ENCODE data around the gene TMPRSS2. TPM values are rescaled to one million over a fixed set of nuclear protein-coding genes. Genes with fewer than 3 reads are reported as not detected.

TMPRSS2 gene
- not detected for total RNA-seq

- ChIA-PET POLR2A (no interaction called here), CTCF (no interaction called here)
Observed at GRCh38 chr21:41507521-41508414, at the start of gene TMPRSS2. TMPRSS2 (minus strand) TSS chr21:41508158; CDS start chr21:41498133, 10,025 bp downstream.

- POLR2A ChIA-PET, result no interaction called here
- CTCF ChIA-PET, result no interaction called here
Observed at GRCh38 chr21:41555057-41555456, 47.1 kb upstream of the TMPRSS2 start.

- ChIA-PET POLR2A (no interaction called here), CTCF (interaction anchor here (0.6 kb wide), 1 partner anchor 9 kb away, joined by 3 read pairs; no protein-coding TSS in a partner anchor)
Observed at GRCh38 chr21:41552254-41552653, 44.3 kb upstream of the TMPRSS2 start.

DNA sequence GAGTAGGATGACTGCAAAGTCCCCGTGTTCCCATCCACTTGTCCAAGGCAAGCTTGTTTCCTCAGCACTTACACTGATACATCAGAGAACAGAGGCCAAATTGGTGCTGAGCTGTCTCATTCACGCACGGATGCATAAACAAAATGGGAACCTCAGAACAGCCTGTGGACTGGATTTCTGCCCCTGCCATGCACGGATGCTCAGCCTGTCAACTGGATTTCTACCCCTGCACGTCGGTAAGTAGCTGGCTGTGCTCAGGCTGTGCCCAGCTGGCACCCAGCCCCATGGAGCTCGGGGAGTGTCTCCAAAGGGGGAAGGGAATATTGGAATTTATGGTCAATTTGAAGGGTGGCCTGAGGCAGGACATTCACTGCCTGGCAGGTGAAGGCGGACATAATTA, 40.8 kb upstream of the TMPRSS2 start:
- ChIA-PET POLR2A (no interaction called here), CTCF (no interaction called here)

GRCh38 chr21:41547111-41547510, 39.2 kb upstream of the TMPRSS2 start:
- ChIA-PET CTCF (no interaction called here), POLR2A (no interaction called here)

DNA sequence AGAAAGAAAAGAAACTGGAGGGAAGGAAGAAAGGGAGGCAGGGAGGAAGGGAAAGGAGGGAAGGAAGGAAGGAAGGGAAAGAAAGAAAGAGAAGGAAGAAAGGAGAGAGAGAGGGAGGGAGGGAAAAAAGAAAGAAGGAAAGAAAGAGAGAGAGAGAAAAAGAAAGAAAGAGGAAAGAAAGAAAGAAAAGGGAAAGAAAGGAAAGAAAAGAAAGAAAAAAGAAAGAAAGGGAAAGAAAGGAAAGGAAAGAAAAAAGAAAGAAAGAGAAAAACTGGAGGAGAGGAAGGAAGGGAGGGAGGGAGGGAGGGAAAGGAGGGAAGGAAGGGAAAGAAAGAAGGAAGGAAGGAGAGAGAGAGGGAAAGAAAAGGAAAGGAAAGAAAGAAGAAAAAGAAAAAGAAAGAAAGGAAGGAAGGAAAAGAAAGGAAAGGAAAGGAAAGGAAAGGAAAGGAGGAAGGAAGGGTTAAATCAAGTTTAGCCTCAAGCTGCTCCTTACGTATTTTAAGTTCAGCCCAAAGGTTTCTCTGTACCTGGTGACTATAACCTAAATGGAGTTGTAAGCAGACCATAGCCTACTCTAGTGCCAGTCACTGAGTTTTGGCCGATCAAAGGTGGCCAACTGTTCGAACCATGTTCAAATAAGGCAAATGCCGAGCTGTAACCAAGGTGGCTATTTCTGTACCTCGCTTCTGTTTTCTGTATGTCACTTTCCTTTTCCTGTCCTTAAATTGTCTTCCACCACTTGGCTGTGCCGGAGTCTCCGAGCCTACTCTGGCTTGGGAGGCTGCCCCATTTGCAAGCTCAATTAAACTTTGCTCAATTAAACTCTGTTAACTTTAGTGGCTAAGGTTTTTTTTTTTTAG, 37.8 kb upstream of the TMPRSS2 start:
- ChIA-PET POLR2A (no interaction called here), CTCF (no interaction called here)

DNA sequence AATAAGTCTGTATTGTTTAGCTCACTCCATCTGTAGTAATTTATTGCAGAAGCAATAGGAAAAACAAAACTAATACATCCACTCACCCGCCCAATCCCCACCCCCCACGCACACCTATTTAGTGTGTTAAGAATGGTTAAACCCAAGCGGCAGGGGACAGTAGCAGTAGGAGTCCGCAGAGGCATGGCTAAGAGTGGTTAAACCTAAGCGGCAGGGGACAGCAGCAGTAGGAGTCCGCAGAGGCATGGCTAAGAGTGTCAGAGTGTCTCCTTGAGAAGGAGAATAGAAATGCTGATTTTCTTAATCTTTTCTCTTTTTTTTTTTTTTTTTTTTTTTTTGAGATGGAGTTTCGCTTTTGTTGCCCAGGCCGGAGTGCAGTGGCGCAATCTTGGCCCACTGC, 34.8 kb upstream of the TMPRSS2 start:
- POLR2A ChIA-PET, result no interaction called here
- CTCF ChIA-PET, result no interaction called here

- ChIA-PET CTCF (no interaction called here), POLR2A (no interaction called here)
Observed at GRCh38 chr21:41537356-41537755, 29.4 kb upstream of the TMPRSS2 start.

DNA sequence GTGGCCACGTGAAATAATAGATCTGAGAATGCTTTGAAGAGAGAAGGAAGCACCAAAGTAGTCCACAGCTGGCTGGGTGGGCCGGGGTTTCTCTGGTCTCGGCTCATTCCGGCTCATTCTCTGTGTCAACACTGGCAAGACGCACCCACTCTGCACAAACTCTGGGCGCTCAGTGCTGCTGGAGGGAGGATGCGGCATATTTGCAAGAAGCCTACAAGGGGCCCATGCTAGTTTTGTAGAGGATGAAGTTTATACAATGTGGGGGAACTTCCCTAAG, 28.8 kb upstream of the TMPRSS2 start:
- ChIA-PET CTCF (no interaction called here), POLR2A (no interaction called here)

DNA sequence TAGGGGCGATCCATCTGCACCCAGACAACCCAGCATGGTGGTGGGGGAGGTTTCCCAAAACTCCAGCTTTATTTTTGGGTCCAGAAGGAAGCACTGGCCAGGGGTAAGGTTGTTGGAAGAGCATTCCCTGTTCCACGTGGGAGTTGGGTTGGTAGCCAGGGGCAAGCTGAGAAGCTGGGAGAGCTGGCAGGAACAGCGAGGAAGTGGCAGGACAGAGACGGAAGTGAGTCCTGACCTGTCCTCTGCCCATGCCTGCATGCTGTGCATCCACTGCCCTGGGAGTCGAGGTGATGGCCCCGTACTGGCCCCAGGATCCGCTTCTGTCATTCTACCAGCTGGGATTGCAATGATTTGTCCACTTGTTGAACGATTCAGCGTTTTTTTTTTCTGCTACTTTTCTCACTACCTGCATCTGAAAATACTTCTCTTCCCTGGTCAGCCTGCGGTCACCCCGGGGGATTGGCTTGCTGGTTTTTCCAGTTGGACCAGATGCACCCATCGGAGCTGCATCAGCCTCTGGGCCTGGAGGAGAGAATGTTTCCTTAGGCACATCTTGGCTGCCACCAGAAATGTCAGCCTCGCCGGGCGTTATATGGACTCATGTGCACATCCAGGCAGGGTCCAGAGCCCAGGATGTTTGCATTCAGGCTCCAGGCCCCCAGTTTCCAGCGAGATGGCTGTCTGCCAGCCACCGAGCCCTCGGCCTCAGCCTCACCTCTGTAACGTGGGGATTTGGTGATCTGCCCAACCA, 28.3 kb upstream of the TMPRSS2 start:
- ChIA-PET CTCF (no interaction called here), POLR2A (interaction anchor here (0.6 kb wide), 1 partner anchor 369 kb away, joined by 5 read pairs; no protein-coding TSS in a partner anchor)

DNA sequence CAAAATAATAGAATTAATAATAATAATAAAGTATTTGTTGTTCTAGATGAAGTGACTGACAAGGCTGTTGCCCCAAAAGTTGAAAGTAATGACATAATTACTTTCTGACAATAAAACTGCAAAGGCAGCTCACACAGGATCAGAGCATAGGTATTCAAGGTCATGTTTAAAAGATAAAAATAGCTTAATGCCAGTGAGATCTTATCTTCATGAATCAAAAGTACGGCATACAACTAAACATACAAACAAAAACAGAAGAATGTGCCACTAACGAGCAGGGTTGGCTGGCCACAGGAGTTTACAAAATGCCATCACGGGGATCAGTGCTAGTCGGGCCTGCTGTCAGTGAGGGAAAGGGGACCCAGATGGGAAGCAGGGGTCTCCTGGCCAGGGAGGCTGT, 22.4 kb upstream of the TMPRSS2 start:
- CTCF ChIA-PET, result no interaction called here

GRCh38 chr21:41529769-41530168, 21.8 kb upstream of the TMPRSS2 start:
- POLR2A ChIA-PET, result no interaction called here
- CTCF ChIA-PET, result no interaction called here

More for the DNA sequence above, 22.4 kb upstream of the TMPRSS2 start:
- POLR2A ChIA-PET, result no interaction called here

DNA sequence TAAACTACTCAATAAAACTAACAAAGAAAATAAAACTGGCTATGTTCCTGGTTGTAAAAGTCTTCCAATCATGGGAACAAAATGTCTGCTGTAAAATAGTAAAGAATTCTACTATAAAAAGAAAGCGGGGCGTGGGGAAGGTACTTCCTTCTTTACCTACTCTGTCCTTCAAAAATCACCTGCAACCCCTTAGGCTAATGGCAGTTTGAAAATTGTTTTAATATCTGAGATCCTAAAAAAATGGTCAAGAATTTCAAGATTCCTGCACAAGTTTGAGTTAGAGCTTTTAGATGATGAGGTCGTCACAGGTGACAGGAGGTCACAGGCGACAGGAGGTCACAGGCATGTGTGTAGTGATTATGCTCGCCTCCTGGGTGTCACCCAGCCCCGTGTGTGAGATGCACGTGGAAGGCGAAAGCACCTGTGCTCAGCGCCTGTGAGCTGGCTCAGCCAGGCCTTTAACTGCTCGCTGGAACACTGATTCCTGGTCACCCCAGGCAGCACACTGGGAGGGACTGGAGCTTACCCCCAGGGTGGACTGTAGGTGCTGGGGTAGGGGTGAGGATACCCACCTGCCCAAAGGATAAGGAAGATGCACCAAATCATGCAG, 18.6 kb upstream of the TMPRSS2 start:
- ChIA-PET POLR2A (no interaction called here), CTCF (no interaction called here)

DNA sequence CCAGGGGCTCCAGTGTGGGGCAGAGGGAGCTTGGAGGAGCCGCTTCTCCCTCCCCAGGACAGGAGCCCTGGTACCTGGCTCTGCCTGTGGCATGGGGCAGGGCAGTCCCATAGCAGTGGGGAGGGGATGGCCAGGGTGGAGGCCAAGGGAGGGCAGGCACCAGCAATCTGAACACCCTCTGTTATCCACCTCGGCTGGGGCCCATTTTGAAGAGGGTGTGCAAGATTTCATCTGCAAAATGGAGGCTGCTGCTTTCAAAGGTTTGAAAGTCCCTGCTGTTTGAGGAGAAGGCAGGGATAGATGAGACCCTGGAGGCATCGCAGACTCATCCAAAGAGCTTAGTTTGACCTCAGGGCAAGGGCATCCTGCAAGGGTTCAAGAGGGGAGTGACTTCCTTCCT, 15.2 kb upstream of the TMPRSS2 start:
- ChIA-PET POLR2A (no interaction called here), CTCF (no interaction called here)

DNA sequence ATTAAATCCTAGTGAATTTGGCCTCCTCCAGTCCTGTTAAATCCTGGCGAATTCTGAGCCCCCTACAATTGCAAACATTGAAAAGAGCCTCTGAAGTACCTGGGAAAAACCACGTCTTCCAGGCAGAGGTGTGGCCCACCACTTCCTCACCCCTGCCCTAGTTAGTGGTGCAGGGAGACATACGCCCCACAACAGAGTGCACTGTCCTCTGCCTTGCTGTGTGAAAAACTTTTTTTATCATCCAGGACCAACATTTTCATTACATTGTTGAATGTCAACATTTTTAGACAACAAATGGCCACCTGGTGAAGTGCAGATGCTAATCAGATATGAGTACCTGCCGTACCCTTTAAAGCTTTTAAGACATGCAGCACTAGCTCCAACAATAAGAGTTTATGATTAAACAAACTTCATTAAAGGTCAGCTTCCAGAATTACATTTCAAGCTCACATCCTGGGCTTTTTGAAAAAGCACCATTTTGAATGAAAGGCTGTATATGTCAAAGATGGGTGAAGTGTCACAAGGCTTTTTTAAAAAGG, 13.6 kb upstream of the TMPRSS2 start:
- ChIA-PET CTCF (no interaction called here), POLR2A (no interaction called here)

- CTCF ChIA-PET, result no interaction called here
- POLR2A ChIA-PET, result interaction anchor here (0.6 kb wide), 1 partner anchor 1217 kb away, joined by 3 read pairs; no protein-coding TSS in a partner anchor
Observed at GRCh38 chr21:41520560-41521442, 12.8 kb upstream of the TMPRSS2 start.

- ChIA-PET POLR2A (no interaction called here), CTCF (no interaction called here)
Observed at GRCh38 chr21:41519806-41520559, 12.0 kb upstream of the TMPRSS2 start.

DNA sequence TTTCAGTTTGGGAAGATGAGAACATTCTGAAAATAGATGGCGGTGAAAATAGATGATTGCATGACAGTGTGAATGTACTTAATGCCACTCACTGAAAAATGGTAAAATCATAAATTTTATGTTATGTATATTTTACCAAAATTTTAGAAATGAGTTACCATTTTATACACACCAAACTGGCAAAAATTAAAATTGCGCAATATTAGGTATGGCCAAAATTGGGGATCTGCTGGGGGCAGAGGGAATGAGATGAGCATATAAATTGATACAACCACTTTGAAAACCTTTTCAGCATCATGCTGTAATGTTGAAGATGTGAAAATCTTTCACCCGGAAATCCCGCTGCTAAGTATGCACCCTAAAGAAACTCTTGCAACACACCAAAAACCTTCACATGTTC, 10.8 kb upstream of the TMPRSS2 start:
- CTCF ChIA-PET, result no interaction called here
- POLR2A ChIA-PET, result no interaction called here
